Measurements from ENCODE around the gene SPAG6. TPM values are rescaled to one million over a fixed set of nuclear protein-coding genes. Genes with fewer than 3 reads are reported as not detected.
A peak's percentile ranks its signal among the peaks of the same experiment; 100 is the strongest.

Gene SPAG6
- total and polyA plus RNA-seq, 9 of the 15 experiments (the other 6 are each of a cell fraction or from before 2014, with no cell fraction given) = 3.5 to 23.1 (median 11.8) TPM

DNA sequence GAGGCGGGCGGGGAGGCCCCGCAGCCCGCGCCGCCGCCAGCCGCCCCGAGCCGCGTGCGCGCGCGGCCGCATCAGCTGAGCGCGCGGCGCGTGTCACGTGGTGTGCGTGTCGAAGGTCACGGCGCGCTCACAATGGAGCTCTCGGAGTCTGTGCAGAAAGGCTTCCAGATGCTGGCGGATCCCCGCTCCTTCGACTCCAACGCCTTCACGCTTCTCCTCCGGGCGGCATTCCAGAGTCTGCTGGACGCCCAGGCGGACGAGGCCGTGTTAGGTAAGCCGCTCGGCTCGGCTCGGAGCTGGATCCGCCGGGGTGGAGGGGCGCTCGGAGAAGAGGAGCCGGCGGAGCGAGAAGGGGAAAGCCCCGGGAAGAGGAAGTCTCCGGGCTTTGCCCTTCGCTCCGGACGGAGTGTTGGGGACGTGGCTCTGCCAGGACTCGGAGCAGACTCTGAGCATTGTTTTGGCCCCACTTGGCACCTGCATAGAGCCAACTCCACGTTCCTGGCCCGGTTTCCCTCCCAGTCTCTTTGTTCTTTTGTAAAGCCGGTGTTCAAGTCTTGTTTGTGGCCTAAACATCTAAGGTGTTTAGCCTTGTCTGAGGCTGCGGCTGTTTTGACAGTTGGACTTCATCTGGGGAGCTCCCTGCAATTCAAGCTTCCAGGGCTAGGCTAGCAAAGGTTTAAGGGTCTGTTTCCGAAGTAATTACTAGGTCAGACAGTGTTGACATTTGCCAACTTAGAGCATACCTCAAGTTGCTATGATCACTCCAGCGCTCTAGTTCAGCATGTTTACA lies 28.8 kb upstream of the SPAG6 start, which contains the start of gene COMMD3 (continued):
- peak; percentile 77 to 88 for TF ChIP-seq E2F6 (IDR thresholded peaks at IDR 0.05; ENCODE audit: borderline replicate concordance in 1 of 2, extremely low read depth in 1 of 2, insufficient read depth in 1 of 2, insufficient read length in 1 of 2, low read depth in 1 of 2, low read length in 1 of 2, poor library complexity in 1 of 2, severe bottlenecking in 1 of 2)
- TF ChIP-seq HDAC1 (IDR thresholded peaks at IDR 0.05) = peak in 1 of 2 experiments; percentile 66; a peak in 1 of 4 replicates
- TF ChIP-seq PHF21A (IDR thresholded peaks at IDR 0.05; ENCODE audit: borderline replicate concordance, low read depth) = no peak
- 0 out of 2 replicates have a peak, but pooled peaks have one; percentile 16 for TF ChIP-seq CBX1 (IDR thresholded peaks at IDR 0.05; ENCODE audit: low read depth)
- no peak for TF ChIP-seq MCM3 (IDR thresholded peaks at IDR 0.05)
- TF ChIP-seq TRIM28 (IDR thresholded peaks at IDR 0.05) = no peak
- TF ChIP-seq SPI1 (IDR thresholded peaks at IDR 0.05; ENCODE audit: borderline replicate concordance, low read depth, low read length) = peak; percentile 81
- no peak; the same call in 1 of the 2 replicates for TF ChIP-seq SMARCA5 (IDR thresholded peaks at IDR 0.05)
- TF ChIP-seq NUFIP1 (IDR thresholded peaks at IDR 0.05; ENCODE audit: partially characterized antibody) = no peak
- no peak for TF ChIP-seq CHCHD3 (CRISPR knock-in tag; IDR thresholded peaks at IDR 0.05)
- no peak for TF ChIP-seq DNMT1 (IDR thresholded peaks at IDR 0.05)
- TF ChIP-seq, protein P1, sequence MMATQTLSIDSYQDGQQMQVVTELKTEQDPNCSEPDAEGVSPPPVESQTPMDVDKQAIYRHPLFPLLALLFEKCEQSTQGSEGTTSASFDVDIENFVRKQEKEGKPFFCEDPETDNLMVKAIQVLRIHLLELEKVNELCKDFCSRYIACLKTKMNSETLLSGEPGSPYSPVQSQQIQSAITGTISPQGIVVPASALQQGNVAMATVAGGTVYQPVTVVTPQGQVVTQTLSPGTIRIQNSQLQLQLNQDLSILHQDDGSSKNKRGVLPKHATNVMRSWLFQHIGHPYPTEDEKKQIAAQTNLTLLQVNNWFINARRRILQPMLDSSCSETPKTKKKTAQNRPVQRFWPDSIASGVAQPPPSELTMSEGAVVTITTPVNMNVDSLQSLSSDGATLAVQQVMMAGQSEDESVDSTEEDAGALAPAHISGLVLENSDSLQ (IDR thresholded peaks at IDR 0.05) = no peak
- TF ChIP-seq CBFB (CRISPR knock-in tag; IDR thresholded peaks at IDR 0.05) = 0 out of 2 replicates have a peak, but pooled peaks have one; percentile 28
- TF ChIP-seq ZNF408 (CRISPR knock-in tag; IDR thresholded peaks at IDR 0.05; ENCODE audit: low read depth) = no peak
- TF ChIP-seq FUS (optimal IDR thresholded peaks at IDR 0.05; ENCODE audit: low read depth, low read length) = no peak
- TF ChIP-seq ZNF324 (CRISPR knock-in tag; IDR thresholded peaks at IDR 0.05) = no peak
- peak; percentile 33; the same call in 1 of the 2 replicates for TF ChIP-seq ETV5 (CRISPR knock-in tag; IDR thresholded peaks at IDR 0.05; ENCODE audit: low read depth)
- no peak for TF ChIP-seq SFPQ (IDR thresholded peaks at IDR 0.05; ENCODE audit: low read depth, low read length)
- TF ChIP-seq FOS (IDR thresholded peaks at IDR 0.05; ENCODE audit: extremely low read depth, insufficient read length) = no peak
- TF ChIP-seq E2F4 (CRISPR knock-in tag; IDR thresholded peaks at IDR 0.05; ENCODE audit: low read depth) = no peak
